SK-N-SH (cell line): Measurements from ENCODE around the gene HSPE1. TPM values are rescaled to one million over a fixed set of nuclear protein-coding genes. Genes with fewer than 3 reads are reported as not detected.

Source experiments
- CTCF ChIA-PET: fragments of 300-600, 350-600 bp; formaldehyde crosslinking; extraction: SDS; loops from one replicate; lab custom pipeline; 2021; lab: Yijun Ruan, JAX
- POLR2A ChIA-PET: fragments of 350-600 bp; sonication (Branson Sonifier 250); formaldehyde crosslinking; extraction: SDS; loops from one replicate; lab custom pipeline; 2020; ENCODE audit warnings: antibody characterized with exemption, inconsistent platforms; lab: Yijun Ruan, JAX
- DNase-seq: peaks from one replicate; pipeline ENCODE4 v3.0.0; 2012
- H2AFZ ChIP-seq: fragments of 200-600 bp; sonication (generic); 2 replicates; pipeline ENCODE4 v1.8.1; 2016; ENCODE audit warnings: antibody characterized with exemption, mild to moderate bottlenecking, low read depth
- H3F3A ChIP-seq: fragments of 200-600 bp; sonication (generic); replicated peaks from 2 replicates; pipeline ENCODE3; 2016; ENCODE audit warnings: antibody characterized with exemption, mild to moderate bottlenecking; ENCODE audit not compliant: insufficient read depth
- H3K27ac ChIP-seq, 2 experiments: fragments of 200-500 bp in 1 of 2; fragments of 200-600 bp in 1 of 2; sonication (Bioruptor generic) in 1 of 2; sonication (generic), shearing (Covaris generic) in 1 of 2; 2 replicates each; pipeline versions ENCODE4 v1.5.1 to v1.6.1; 2014 to 2016; ENCODE audit warnings: low read depth in 2 of 2, inconsistent platforms in 1 of 2, low read length in 1 of 2, mild to moderate bottlenecking in 1 of 2, mixed read lengths in 1 of 2
- H3K27me3 ChIP-seq: fragments of 200-600 bp; sonication (generic), shearing (Covaris generic); 2 replicates; pipeline ENCODE4 v1.6.1; 2016; ENCODE audit warnings: mixed run types; ENCODE audit not compliant: insufficient read depth
- H3K36me3 ChIP-seq, 2 experiments: fragments of 200-500 bp in 1 of 2; fragments of 200-600 bp in 1 of 2; sonication (Bioruptor generic) in 1 of 2; sonication (generic) in 1 of 2; replicated peaks in 1 of 2; 2 replicates each; pipeline versions ENCODE3 to v1.5.1; 2014 to 2016; ENCODE audit warnings: low read length in 1 of 2, mild to moderate bottlenecking in 1 of 2; ENCODE audit not compliant: insufficient read depth in 2 of 2, control insufficient read depth in 1 of 2
- H3K4me1 ChIP-seq, 2 experiments: fragments of 200-500 bp in 1 of 2; fragments of 200-600 bp in 1 of 2; sonication (Bioruptor generic) in 1 of 2; sonication (generic), shearing (Covaris generic) in 1 of 2; 2 replicates each; pipeline versions ENCODE4 v1.5.1 to v1.6.1; 2014 to 2016; ENCODE audit warnings: low read depth in 1 of 2, low read length in 1 of 2, mixed run types in 1 of 2; ENCODE audit not compliant: insufficient read depth in 2 of 2, control insufficient read depth in 1 of 2
- H3K4me2 ChIP-seq: fragments of 200-600 bp; sonication (generic), shearing (Covaris generic); 2 replicates; pipeline ENCODE4 v1.6.1; 2017; ENCODE audit warnings: mixed run types
- H3K4me3 ChIP-seq, 2 experiments: fragments of 200-500 bp in 1 of 2; fragments of 200-600 bp in 1 of 2; sonication (Bioruptor generic) in 1 of 2; sonication (generic), shearing (Covaris generic) in 1 of 2; 2 replicates each; pipeline versions ENCODE4 v1.5.1 to v1.8.1; 2014 to 2016; ENCODE audit warnings: low read depth in 2 of 2, inconsistent platforms in 1 of 2, low read length in 1 of 2, mild to moderate bottlenecking in 1 of 2, mixed read lengths in 1 of 2, moderate library complexity in 1 of 2
- H3K79me2 ChIP-seq: fragments of 200-600 bp; sonication (generic); 2 replicates; pipeline ENCODE4 v1.8.1; 2017; ENCODE audit warnings: mild to moderate bottlenecking; ENCODE audit not compliant: insufficient read depth
- H3K9ac ChIP-seq: fragments of 200-600 bp; sonication (generic); 2 replicates; pipeline ENCODE4 v1.6.1; 2017; ENCODE audit warnings: mixed run types
- H3K9me2 ChIP-seq: fragments of 200-600 bp; sonication (generic); 2 replicates; pipeline ENCODE4 v1.6.1; 2017; ENCODE audit warnings: mixed run types
- H3K9me3 ChIP-seq: fragments of 200-600 bp; sonication (generic); 2 replicates; pipeline ENCODE4 v1.6.1; 2017; ENCODE audit warnings: mixed run types, mild to moderate bottlenecking, moderate library complexity
- H4K20me1 ChIP-seq: fragments of 200-600 bp; sonication (generic); 2 replicates; pipeline ENCODE4 v1.6.1; 2017; ENCODE audit warnings: mild to moderate bottlenecking, mixed run types; ENCODE audit not compliant: insufficient read depth
- CHD2 ChIP-seq: fragments of 150-350 bp; IDR thresholded peaks from 2 replicates; pipeline ENCODE4 v1.6.1; 2018; ENCODE audit warnings: low read length; ENCODE audit not compliant: partially characterized antibody
- ELF1 ChIP-seq: IDR thresholded peaks from 2 replicates; pipeline ENCODE4 v1.4.0; 2012
- FOSL2 ChIP-seq: IDR thresholded peaks from 2 replicates; pipeline ENCODE4 v1.4.0; 2012; ENCODE audit warnings: low read depth, mild to moderate bottlenecking, moderate library complexity, borderline replicate concordance
- FOXJ3 ChIP-seq: sonication (generic); formaldehyde crosslinking; IDR thresholded peaks from 2 replicates; pipeline ENCODE4 v1.5.1; 2020; ENCODE audit warnings: mild to moderate bottlenecking, missing genetic modification reagents
- FOXM1 ChIP-seq: IDR thresholded peaks from 2 replicates; pipeline ENCODE4 v1.4.0; 2012; ENCODE audit warnings: low read depth, mild to moderate bottlenecking
- GABPA ChIP-seq: IDR thresholded peaks from 2 replicates; pipeline ENCODE4 v1.4.0; 2012; ENCODE audit warnings: low read depth, mild to moderate bottlenecking
- GATA2 ChIP-seq: sonication (generic); formaldehyde crosslinking; IDR thresholded peaks from 2 replicates; pipeline ENCODE4 v1.5.0; 2020; ENCODE audit warnings: mild to moderate bottlenecking, missing genetic modification reagents
- MAX ChIP-seq: IDR thresholded peaks from 2 replicates; pipeline ENCODE4 v1.4.0; 2012; ENCODE audit warnings: low read depth
- NFIC ChIP-seq: IDR thresholded peaks from 2 replicates; pipeline ENCODE4 v1.4.0; 2012; ENCODE audit warnings: borderline replicate concordance
- NRF1 ChIP-seq: IDR thresholded peaks from 2 replicates; pipeline ENCODE4 v1.6.1; 2012; ENCODE audit warnings: low read depth, mild to moderate bottlenecking, low read length
- PBX3 ChIP-seq: IDR thresholded peaks from 2 replicates; pipeline ENCODE4; 2012
- POLR2AphosphoS5 ChIP-seq: IDR thresholded peaks from 2 replicates; pipeline ENCODE4 v1.6.1; 2012; ENCODE audit warnings: low read depth, low read length
- RCOR1 ChIP-seq: fragments of 150-350 bp; IDR thresholded peaks from 2 replicates; pipeline ENCODE4 v1.6.1; 2017; ENCODE audit warnings: antibody characterized with exemption, low read length
- REST ChIP-seq: IDR thresholded peaks from 2 replicates; pipeline ENCODE4 v1.6.1; 2012; ENCODE audit warnings: mild to moderate bottlenecking, low read depth, low read length, moderate library complexity
- RFX5 ChIP-seq: IDR thresholded peaks from 2 replicates; pipeline ENCODE4 v1.6.1; 2012; ENCODE audit warnings: mild to moderate bottlenecking, improper control_type of control experiment, low read length
- SIN3A ChIP-seq: IDR thresholded peaks from 2 replicates; pipeline ENCODE4 v1.6.1; 2012; ENCODE audit warnings: low read depth, mild to moderate bottlenecking, low read length, moderate library complexity, borderline replicate concordance
- TAF1 ChIP-seq: IDR thresholded peaks from 2 replicates; pipeline ENCODE4 v1.6.1; 2012; ENCODE audit warnings: low read depth, mild to moderate bottlenecking, low read length, moderate library complexity, borderline replicate concordance
- USF2 ChIP-seq: fragments of 150-350 bp; IDR thresholded peaks from 2 replicates; pipeline ENCODE4 v1.6.1; 2017; ENCODE audit warnings: antibody characterized with exemption, low read length, low read depth, borderline replicate concordance
- YY1 ChIP-seq: IDR thresholded peaks from 2 replicates; pipeline ENCODE4 v1.4.0; 2012; ENCODE audit warnings: low read depth, mild to moderate bottlenecking
- ZBTB33 ChIP-seq: IDR thresholded peaks from 2 replicates; pipeline ENCODE4 v1.4.0; 2012; ENCODE audit warnings: low read depth, borderline replicate concordance
- WGBS: methylation state at CpG from one replicate; pipeline ENCODE4 v1.1.6; 2017; ENCODE audit warnings: low lambda C conversion rate; 5-methylcytosine and 5-hydroxymethylcytosine counted together
- polyA plus RNA-seq, 3 experiments: library from polyadenylated mRNA; depleted of rRNA; stranded (reverse); fragments of >200 nt; gene quantifications; 2 replicates each; pipeline ENCODE4 v1.2.3, GENCODE V29; 2012

HSPE1 gene
- polyA plus RNA-seq, 1 of the 3 experiments (the other 2 are of a cell fraction): 130 TPM

- no peaks in the 10 kb centered on the region for H3K9me2 ChIP-seq
- no peaks in the 10 kb centered on the region for H3K27me3 ChIP-seq
- peaks cover 21 to 51% of the 10 kb centered on the region in 2 experiments for H3K36me3 ChIP-seq
- no peak for DNase-seq
- CTCF ChIA-PET: no interaction called here
- peaks cover 87% of the 10 kb centered on the region for H3K79me2 ChIP-seq
- peaks cover 35% of the 10 kb centered on the region for H4K20me1 ChIP-seq
- H3K4me1 ChIP-seq: no peaks in the 10 kb centered on the region
- H3K4me3 ChIP-seq: no peak overlapping the region
- POLR2A ChIA-PET: no interaction called here
- H3K9ac ChIP-seq: no peak overlapping the region
- no peak overlapping the region for H3K27ac ChIP-seq
- H3F3A ChIP-seq: peaks cover 5% of the 10 kb centered on the region
- H3K9me3 ChIP-seq: no peaks in the 10 kb centered on the region
- TF ChIP-seq NFIC: no peak
- no peak for TF ChIP-seq TAF1
- no peak for TF ChIP-seq FOSL2
- no peak for TF ChIP-seq NRF1
- no peak for TF ChIP-seq SIN3A
- no peak for TF ChIP-seq ELF1
- TF ChIP-seq CHD2: no peak
- TF ChIP-seq RFX5: no peak
- TF ChIP-seq FOXJ3 (CRISPR knock-in tag): no peak
- TF ChIP-seq MAX: no peak
- TF ChIP-seq USF2: no peak
- no peak for TF ChIP-seq REST
- TF ChIP-seq RCOR1: no peak
- TF ChIP-seq GATA2: no peak
- no peak overlapping the region for H2AFZ ChIP-seq
- 87% methylated on average over 2 of the region's 2 CpGs for WGBS
- no peak overlapping the region for H3K4me2 ChIP-seq
Observed at GRCh38 chr2:197461057-197461456, 39.1 kb upstream of the HSPE1 start.

- Histone ChIP-seq H3K27ac (no peak overlapping the region), H3F3A (peaks cover 5% of the 10 kb centered on the region), H2AFZ (no peak overlapping the region), H3K9ac (no peak overlapping the region), H3K79me2 (peaks cover 72% of the 10 kb centered on the region), H3K4me3 (no peak overlapping the region), H3K9me2 (no peaks in the 10 kb centered on the region), H3K4me1 (no peaks in the 10 kb centered on the region), H3K4me2 (no peak overlapping the region), H3K9me3 (no peaks in the 10 kb centered on the region), H3K27me3 (no peaks in the 10 kb centered on the region), H4K20me1 (peaks cover 7% of the 10 kb centered on the region), H3K36me3 (peaks cover 33 to 73% of the 10 kb centered on the region in 2 experiments)
- DNase-seq: no peak
- ChIA-PET CTCF (interaction anchor here (1.1 kb wide), 2 partner anchors 8 to 36 kb away, joined by 3 to 5 read pairs; partner anchors contain the start of gene HSPE1), POLR2A (no interaction called here)
- 96% methylated on average over 1 of the region's 1 CpG for WGBS
- TF ChIP-seq PBX3: no peak
- no peak for TF ChIP-seq FOXM1
- no peak for TF ChIP-seq ZBTB33
- no peak for TF ChIP-seq GABPA
- no peak for TF ChIP-seq FOXJ3 (CRISPR knock-in tag)
- TF ChIP-seq FOSL2: no peak
- no peak for TF ChIP-seq RFX5
- TF ChIP-seq MAX: no peak
- no peak for TF ChIP-seq YY1
- TF ChIP-seq POLR2AphosphoS5: no peak
- no peak for TF ChIP-seq NRF1
- TF ChIP-seq RCOR1: no peak
Observed at GRCh38 chr2:197464175-197464574, 36.0 kb upstream of the HSPE1 start.
